IMR-90 (cell line): ENCODE measurements around the gene ST3GAL5. TPM values are rescaled to one million over a fixed set of nuclear protein-coding genes. Genes with fewer than 3 reads are reported as not detected.

ENCODE experiments used
- ATAC-seq: fragments of 200-7000 bp; cut with Tn5 transposase; 2 replicates; pipeline ENCODE4 v1.9.1; 2020; ENCODE audit warnings: low read depth, mild to moderate bottlenecking, moderate library complexity
- BruUV-seq: library from RNA; stranded (reverse); fragments of 400-500 nt; replicated peaks from 2 replicates; lab custom pipeline; 2021; lab: Mats Ljungman, UMichigan
- CTCF ChIA-PET: fragments of 300-600 bp; formaldehyde crosslinking; extraction: SDS; loops from one replicate; lab custom pipeline; 2021; ENCODE audit warnings: antibody characterized with exemption; lab: Yijun Ruan, JAX
- POLR2A ChIA-PET: fragments of 300-600 bp; sonication (Branson Sonifier 250); formaldehyde crosslinking; loops from one replicate; lab custom pipeline; 2022; ENCODE audit warnings: antibody characterized with exemption; ENCODE audit not compliant: unreplicated experiment; lab: Charles Lee
- DNase-seq: peaks from one replicate; pipeline ENCODE4 v3.0.0; 2013
- H2AFZ ChIP-seq: replicated peaks from 2 replicates; pipeline ENCODE3; 2013; ENCODE audit warnings: low read length, mild to moderate bottlenecking; ENCODE audit not compliant: poor library complexity
- H2AK5ac ChIP-seq: 2 replicates; pipeline ENCODE4 v1.6.1; 2013; ENCODE audit warnings: low read depth, low read length, inconsistent platforms
- H2AK9ac ChIP-seq: replicated peaks from 2 replicates; pipeline ENCODE3; 2013; ENCODE audit warnings: mild to moderate bottlenecking, low read depth, low read length, moderate library complexity; ENCODE audit not compliant: poor library complexity
- H2BK120ac ChIP-seq: 2 replicates; pipeline ENCODE4 v1.6.1; 2013; ENCODE audit warnings: low read depth, low read length, inconsistent platforms
- H2BK15ac ChIP-seq: 3 replicates; pipeline ENCODE4 v1.6.1; 2013; ENCODE audit warnings: low read depth, low read length, inconsistent platforms
- H2BK20ac ChIP-seq: 2 replicates; pipeline ENCODE4 v1.6.1; 2013; ENCODE audit warnings: low read depth, mild to moderate bottlenecking, inconsistent platforms, low read length, moderate library complexity
- H2BK5ac ChIP-seq: 2 replicates; pipeline ENCODE4 v1.6.1; 2013; ENCODE audit warnings: mild to moderate bottlenecking, low read depth, low read length, inconsistent platforms; ENCODE audit not compliant: poor library complexity, severe bottlenecking
- H3K14ac ChIP-seq: replicated peaks from 2 replicates; pipeline ENCODE4 v1.6.1; 2013; ENCODE audit warnings: low read depth, low read length, inconsistent platforms
- H3K18ac ChIP-seq: 2 replicates; pipeline ENCODE4 v1.6.1; 2013; ENCODE audit warnings: low read depth, low read length, control low read depth
- H3K23ac ChIP-seq: 2 replicates; pipeline ENCODE4 v1.6.1; 2013; ENCODE audit warnings: low read depth, low read length, inconsistent platforms
- H3K27ac ChIP-seq: 2 replicates; pipeline ENCODE4 v1.5.1; 2013; ENCODE audit warnings: mild to moderate bottlenecking, control low read depth, low read length; ENCODE audit not compliant: insufficient read depth
- H3K27me3 ChIP-seq: 2 replicates; pipeline ENCODE4 v1.6.1; 2013; ENCODE audit warnings: low read length; ENCODE audit not compliant: control insufficient read depth, insufficient read depth
- H3K36me3 ChIP-seq: 2 replicates; pipeline ENCODE4 v1.6.1; 2013; ENCODE audit warnings: low read length, mixed read lengths; ENCODE audit not compliant: control insufficient read depth, insufficient read depth
- H3K4ac ChIP-seq: 2 replicates; pipeline ENCODE4 v1.6.1; 2013; ENCODE audit warnings: low read depth, low read length, inconsistent platforms
- H3K4me1 ChIP-seq: 2 replicates; pipeline ENCODE4 v1.6.1; 2013; ENCODE audit warnings: low read length, mixed read lengths; ENCODE audit not compliant: control insufficient read depth, insufficient read depth
- H3K4me2 ChIP-seq: 2 replicates; pipeline ENCODE4 v1.6.1; 2013; ENCODE audit warnings: low read depth, mild to moderate bottlenecking, control low read depth, low read length, moderate library complexity
- H3K4me3 ChIP-seq: 2 replicates; pipeline ENCODE4 v1.5.1; 2013; ENCODE audit warnings: low read depth, mild to moderate bottlenecking, control low read depth, low read length, moderate library complexity; ENCODE audit not compliant: insufficient read depth
- H3K56ac ChIP-seq: 2 replicates; pipeline ENCODE4 v1.6.1; 2013; ENCODE audit warnings: low read length, inconsistent platforms; ENCODE audit not compliant: insufficient read depth; ENCODE audit errors: extremely low read depth
- H3K79me1 ChIP-seq, 2 experiments: 2 replicates each; pipeline ENCODE4 v1.6.1; 2013; ENCODE audit warnings: low read length in 2 of 2, inconsistent platforms in 1 of 2, low read depth in 1 of 2
- H3K9ac ChIP-seq: 2 replicates; pipeline ENCODE4 v1.6.1; 2013; ENCODE audit warnings: low read depth, low read length, control low read depth
- H3K9me1 ChIP-seq: 2 replicates; pipeline ENCODE4 v1.6.1; 2013; ENCODE audit warnings: low read length, inconsistent platforms; ENCODE audit not compliant: insufficient read depth
- H3K9me3 ChIP-seq: 2 replicates; pipeline ENCODE4 v1.6.1; 2013; ENCODE audit warnings: low read length; ENCODE audit not compliant: control insufficient read depth, insufficient read depth
- H4K20me1 ChIP-seq: 2 replicates; pipeline ENCODE4 v1.6.1; 2013; ENCODE audit warnings: low read length, inconsistent platforms; ENCODE audit not compliant: insufficient read depth
- H4K5ac ChIP-seq: 2 replicates; pipeline ENCODE4 v1.6.1; 2013; ENCODE audit warnings: mild to moderate bottlenecking, low read depth, low read length, control low read depth
- H4K8ac ChIP-seq, 2 experiments: 2 replicates each; pipeline ENCODE4 v1.6.1; 2013; ENCODE audit warnings: low read depth in 2 of 2, low read length in 2 of 2, control low read depth in 1 of 2, inconsistent platforms in 1 of 2
- H4K91ac ChIP-seq: 2 replicates; pipeline ENCODE4 v1.6.1; 2013; ENCODE audit warnings: low read depth, low read length, inconsistent platforms; ENCODE audit not compliant: insufficient read depth
- BHLHE40 ChIP-seq: fragments of 150-350 bp; IDR thresholded peaks from 2 replicates; pipeline ENCODE4 v1.6.1; 2016; ENCODE audit warnings: mild to moderate bottlenecking, low read depth, low read length
- CEBPB ChIP-seq: IDR thresholded peaks from 2 replicates; pipeline ENCODE4 v1.6.1; 2012; ENCODE audit warnings: low read depth, low read length, improper control_type of control experiment
- CHD1 ChIP-seq: IDR thresholded peaks from 2 replicates; pipeline ENCODE4 v1.6.1; 2012; ENCODE audit warnings: low read depth, low read length, improper control_type of control experiment
- CTCF ChIP-seq: conservative IDR thresholded peaks from 2 replicates; pipeline ENCODE4 v1.5.1; 2012; ENCODE audit warnings: mild to moderate bottlenecking, low read depth, low read length, improper control_type of control experiment
- ELK1 ChIP-seq: fragments of 150-350 bp; IDR thresholded peaks from 2 replicates; pipeline ENCODE4 v1.6.1; 2016; ENCODE audit warnings: low read depth, mild to moderate bottlenecking, low read length, moderate library complexity, borderline replicate concordance
- FOS ChIP-seq: fragments of 150-350 bp; IDR thresholded peaks from 2 replicates; pipeline ENCODE4 v1.6.1; 2016; ENCODE audit warnings: low read depth, low read length
- MAZ ChIP-seq: IDR thresholded peaks from 2 replicates; pipeline ENCODE4 v1.6.1; 2012; ENCODE audit warnings: low read depth, mild to moderate bottlenecking, low read length, improper control_type of control experiment, moderate library complexity, borderline replicate concordance
- MXI1 ChIP-seq: IDR thresholded peaks from 2 replicates; pipeline ENCODE4 v1.6.1; 2012; ENCODE audit warnings: low read depth, mild to moderate bottlenecking, low read length, moderate library complexity, borderline replicate concordance
- NFE2L2 ChIP-seq: fragments of 150-350 bp; IDR thresholded peaks from 2 replicates; pipeline ENCODE4 v1.6.1; 2016; ENCODE audit warnings: low read depth, mild to moderate bottlenecking, low read length
- POLR2A ChIP-seq: IDR thresholded peaks from 2 replicates; pipeline ENCODE4 v1.6.1; 2012; ENCODE audit warnings: mild to moderate bottlenecking, low read depth, low read length
- RAD21 ChIP-seq: IDR thresholded peaks from 2 replicates; pipeline ENCODE4 v1.6.1; 2012; ENCODE audit warnings: low read length, improper control_type of control experiment
- RCOR1 ChIP-seq: IDR thresholded peaks from 2 replicates; pipeline ENCODE4 v1.6.1; 2012; ENCODE audit warnings: mild to moderate bottlenecking, low read length, improper control_type of control experiment; ENCODE audit not compliant: insufficient replicate concordance
- SMC3 ChIP-seq: fragments of 150-350 bp; IDR thresholded peaks from 2 replicates; pipeline ENCODE4 v1.6.1; 2016; ENCODE audit warnings: low read depth, mild to moderate bottlenecking, antibody characterized with exemption, low read length, moderate library complexity
- USF2 ChIP-seq: fragments of 150-350 bp; IDR thresholded peaks from 2 replicates; pipeline ENCODE4 v1.6.1; 2017; ENCODE audit warnings: mild to moderate bottlenecking, antibody characterized with exemption, low read length, low read depth
- WGBS, 2 experiments: methylation state at CpG; one replicate each; pipeline versions ENCODE4 v1.1.5 to v1.1.7; 2013; ENCODE audit warnings: missing lambda C conversion rate in 2 of 2; ENCODE audit not compliant: insufficient read length in 1 of 2; ENCODE audit errors: extremely low coverage in 2 of 2; 5-methylcytosine and 5-hydroxymethylcytosine counted together
- dilution Hi-C: fragments of 300-500 bp; cut with HindIII; formaldehyde crosslinking; loops from one replicate; pipeline ENCODE4 v1.14.3; 2018; ENCODE audit warnings: low sequenced_read_pairs; ENCODE audit not compliant: unreplicated experiment
- in situ Hi-C: fragments of 300-500 bp; cut with MboI; formaldehyde crosslinking; loops from 3 replicates; pipeline ENCODE4 v1.14.3; 2019; ENCODE audit warnings: low sequenced_read_pairs, inconsistent platforms, mixed read lengths
- intact Hi-C: fragments of 100-400 bp; cut with micrococcal nuclease; formaldehyde crosslinking; loops from 2 replicates; pipeline ENCODE4 v1.10.0; 2022
- polyA plus RNA-seq, 3 experiments: library from polyadenylated mRNA; depleted of rRNA; stranded (reverse); fragments of >200 nt; gene quantifications; 2 replicates each; pipeline ENCODE4 v1.2.3, GENCODE V29; 2012; ENCODE audit warnings: low replicate concordance in 1 of 3
- total RNA-seq: library from RNA; depleted of rRNA; stranded (reverse); fragments of >200 nt; gene quantifications from 2 replicates; pipeline ENCODE4 v1.2.3, GENCODE V29; 2012

Gene ST3GAL5
- total and polyA plus RNA-seq, 2 of the 4 experiments (the other 2 are of a cell fraction) = 16.8 to 21.0 TPM

- dilution Hi-C loops = no loop called here
- TF ChIP-seq SMC3 (no peak), BHLHE40 (no peak), USF2 (no peak), NFE2L2 (no peak), MXI1 (no peak), RAD21 (no peak), MAZ (no peak), CEBPB (no peak), CTCF (no peak), POLR2A (no peak), ELK1 (no peak), RCOR1 (no peak), FOS (no peak), CHD1 (no peak)
Measured at GRCh38 chr2:85892216-85892944, 3.6 kb upstream of the ST3GAL5 start.

More at GRCh38 chr2:85892216-85892944, 3.6 kb upstream of the ST3GAL5 start:
- Histone ChIP-seq H3K9me3 (no peaks in the 10 kb centered on the region), H3K36me3 (no peaks in the 10 kb centered on the region), H4K20me1 (no peaks in the 10 kb centered on the region), H2AK5ac (peak overlapping the region; percentile 57; the same call in 1 of the 2 replicates), H3K23ac (0 out of 2 replicates have a peak overlapping the region, but pooled peaks have one; percentile 27), H3K79me1 (0 out of 4 replicates have a peak, but pooled peaks cover 0 to 5% of the 10 kb centered on the region in 2 experiments), H3K9ac (no peak overlapping the region), H4K5ac (no peak overlapping the region), H3K14ac (no peak overlapping the region; the same call in 1 of the 2 replicates), H3K18ac (no peak overlapping the region), H3K4ac (no peak overlapping the region), H3K4me2 (no peak overlapping the region), H2BK15ac (peak overlapping the region; percentile 58; the same call in 1 of the 3 replicates), H2AK9ac (no peak overlapping the region), H3K27ac (no peak overlapping the region), H4K91ac (no peak overlapping the region), H3K56ac (no peak overlapping the region), H2AFZ (no peak overlapping the region), H3K27me3 (peaks cover 1% of the 10 kb centered on the region; the same call in 1 of the 2 replicates), H3K4me3 (no peak overlapping the region), H4K8ac (no peak overlapping the region), H2BK20ac (no peak overlapping the region), H2BK120ac (no peak overlapping the region), H2BK5ac (no peak overlapping the region), H3K4me1 (peaks cover 11% of the 10 kb centered on the region), H3K9me1 (peaks cover 3% of the 10 kb centered on the region; the same call in 1 of the 2 replicates)
- WGBS, 2 experiments = no CpG with 5 or more reads among the region's 5 CpGs
- in situ Hi-C loops = no loop called here
- intact Hi-C loops = loop anchor here (5.0 kb wide), 1 partner anchor 130 kb away; no protein-coding TSS in a partner anchor
- no TSS peak for BruUV-seq
- DNase-seq (no peak), ATAC-seq (no peak)
- POLR2A ChIA-PET = no interaction called here
- CTCF ChIA-PET = interaction anchor here (1.8 kb wide), 1 partner anchor 187 kb away, joined by 5 read pairs; no protein-coding TSS in a partner anchor
